CD4-positive, alpha-beta T cell treated with Interleukin-4 for 1 hour (primary cell): ENCODE data around the gene TWSG1.
"Not testable (repeated sequence)": the region's sequence is repeated elsewhere in the genome, so short reads cannot be mapped to it uniquely, and the experiment has no call there.

Experiments used
- DNase-seq, 2 donors: peaks; one replicate each; pipeline ENCODE4 v3.0.0-alpha.2; 2020 to 2022

The TWSG1 gene

GRCh38 chr18:9394046-9394445 lies 59.5 kb downstream of the TWSG1 start:
- DNase-seq, result no peak

- DNase-seq, result no peak
These were observed 65.6 kb downstream of the TWSG1 start for GRCh38 chr18:9400197-9400596.

- no peak for DNase-seq
These were observed 66.6 kb downstream of the TWSG1 start for GRCh38 chr18:9401176-9401575.

- not testable (repeated sequence) for DNase-seq
These were observed 67.9 kb downstream of the TWSG1 start for GRCh38 chr18:9402358-9403007.

GRCh38 chr18:9403795-9404564 lies 69.4 kb downstream of the TWSG1 start:
- DNase-seq, result no peak

GRCh38 chr18:9404565-9405060 lies 70.0 kb downstream of the TWSG1 start:
- DNase-seq, result peak; percentile 4 to 41

- no peak for DNase-seq
These were observed 70.6 kb downstream of the TWSG1 start for GRCh38 chr18:9405130-9405529.

GRCh38 chr18:9405977-9406376 lies 71.4 kb downstream of the TWSG1 start:
- no peak for DNase-seq

GRCh38 chr18:9410515-9410914 lies 75.9 kb downstream of the TWSG1 start:
- no peak for DNase-seq

- DNase-seq, result no peak
These were observed 79.0 kb downstream of the TWSG1 start for GRCh38 chr18:9413576-9413975.

GRCh38 chr18:9416563-9417072 lies 82.0 kb downstream of the TWSG1 start:
- no peak for DNase-seq

- DNase-seq, result no peak
These were observed 82.7 kb downstream of the TWSG1 start for GRCh38 chr18:9417073-9417851.

- no peak for DNase-seq
These were observed 83.6 kb downstream of the TWSG1 start for GRCh38 chr18:9418047-9418690.

GRCh38 chr18:9419956-9420631 lies 85.5 kb downstream of the TWSG1 start:
- no peak for DNase-seq

- no peak for DNase-seq
These were observed 86.7 kb downstream of the TWSG1 start for GRCh38 chr18:9421096-9421900.

GRCh38 chr18:9421901-9422327 lies 87.3 kb downstream of the TWSG1 start:
- no peak for DNase-seq

- DNase-seq, result no peak
These were observed 88.4 kb downstream of the TWSG1 start for GRCh38 chr18:9422816-9423519.

GRCh38 chr18:9423648-9424047 lies 89.1 kb downstream of the TWSG1 start:
- DNase-seq, result not testable (repeated sequence)

GRCh38 chr18:9424235-9424634 lies 89.7 kb downstream of the TWSG1 start:
- DNase-seq, result not testable (repeated sequence)

GRCh38 chr18:9426753-9427152 lies 92.2 kb downstream of the TWSG1 start:
- DNase-seq, result no peak

GRCh38 chr18:9428301-9428706 lies 93.7 kb downstream of the TWSG1 start:
- DNase-seq, result no peak
